Right kidney (tissue), 9 donors: ENCODE results near the gene PODXL.
A peak's percentile ranks its signal among the peaks of the same experiment; 100 is the strongest.

ENCODE experiments used
- DNase-seq: peaks from one replicate; pipeline ENCODE4 v3.0.0-alpha.2; 2016
- long read RNA-seq, 8 donors: transcript quantifications; one replicate each; lab custom pipeline, GENCODE V29; 2026

Gene PODXL
- long read RNA-seq, donor 1, transcript PODXL-202 (9 exons, 2,105 nt) = minor isoform, 6 of 169 reads
- long read RNA-seq, donor 1, transcript PODXL-201 (8 exons, 2,011 nt) = major isoform, 15 of 169 reads
- long read RNA-seq, donor 1, transcript PODXL-205 (2 exons, 588 nt) = major isoform, 15 of 169 reads
- long read RNA-seq, donor 1, partial matches to known transcripts = 130 of 169 reads
- long read RNA-seq, donor 1, other reads (novel, unspliced or antisense) = 0 of 169 reads
- long read RNA-seq, donor 2, transcript PODXL-205 (2 exons, 588 nt) = major isoform, 15 of 188 reads
- long read RNA-seq, donor 2, transcript PODXL-201 (8 exons, 2,011 nt) = minor isoform, 6 of 188 reads
- long read RNA-seq, donor 2, partial matches to known transcripts = 164 of 188 reads
- long read RNA-seq, donor 2, other reads (novel, unspliced or antisense) = 0 of 188 reads
- long read RNA-seq, donor 3, transcript PODXL-201 (8 exons, 2,011 nt) = minor isoform, 9 of 187 reads
- long read RNA-seq, donor 3, transcript PODXL-205 (2 exons, 588 nt) = major isoform, 13 of 187 reads
- long read RNA-seq, donor 3, transcript PODXL-202 (9 exons, 2,105 nt) = minor isoform, 8 of 187 reads
- long read RNA-seq, donor 3, transcript PODXL-206 (2 exons, 797 nt) = minor isoform, 5 of 187 reads
- long read RNA-seq, donor 3, partial matches to known transcripts = 151 of 187 reads
- long read RNA-seq, donor 3, other reads (novel, unspliced or antisense) = 0 of 187 reads
- long read RNA-seq, donor 4, transcript PODXL-206 (2 exons, 797 nt) = minor isoform, 9 of 362 reads
- long read RNA-seq, donor 4, transcript PODXL-201 (8 exons, 2,011 nt) = minor isoform, 11 of 362 reads
- long read RNA-seq, donor 4, transcript PODXL-202 (9 exons, 2,105 nt) = minor isoform, 12 of 362 reads
- long read RNA-seq, donor 4, transcript PODXL-205 (2 exons, 588 nt) = major isoform, 33 of 362 reads
- long read RNA-seq, donor 4, partial matches to known transcripts = 291 of 362 reads
- long read RNA-seq, donor 4, other reads (novel, unspliced or antisense) = 6 of 362 reads
- long read RNA-seq, donor 5, full-length matches to known transcripts = 50 of 230 reads
- long read RNA-seq, donor 5, partial matches to known transcripts = 180 of 230 reads
- long read RNA-seq, donor 5, other reads (novel, unspliced or antisense) = 0 of 230 reads
- long read RNA-seq, donor 6, transcript PODXL-202 (9 exons, 2,105 nt) = minor isoform, 8 of 636 reads
- long read RNA-seq, donor 6, transcript PODXL-201 (8 exons, 2,011 nt) = minor isoform, 21 of 636 reads
- long read RNA-seq, donor 6, transcript PODXL-205 (2 exons, 588 nt) = major isoform, 61 of 636 reads
- long read RNA-seq, donor 6, partial matches to known transcripts = 530 of 636 reads
- long read RNA-seq, donor 6, other reads (novel, unspliced or antisense) = 12 of 636 reads
- long read RNA-seq, donor 7, transcript PODXL-205 (2 exons, 588 nt) = major isoform, 57 of 706 reads
- long read RNA-seq, donor 7, transcript PODXL-206 (2 exons, 797 nt) = minor isoform, 14 of 706 reads
- long read RNA-seq, donor 7, transcript PODXL-202 (9 exons, 2,105 nt) = minor isoform, 11 of 706 reads
- long read RNA-seq, donor 7, transcript PODXL-201 (8 exons, 2,011 nt) = minor isoform, 19 of 706 reads
- long read RNA-seq, donor 7, partial matches to known transcripts = 585 of 706 reads
- long read RNA-seq, donor 7, other reads (novel, unspliced or antisense) = 19 of 706 reads
- long read RNA-seq, donor 8, full-length matches to known transcripts = 52 of 308 reads
- long read RNA-seq, donor 8, partial matches to known transcripts = 250 of 308 reads
- long read RNA-seq, donor 8, other reads (novel, unspliced or antisense) = 6 of 308 reads

GRCh38 chr7:131556053-131556908 is at the start of gene PODXL:
Gene PODXL, minus strand, starts transcription at chr7:131556628. Its CDS starts 269 bp downstream, at chr7:131556359.
- peak; percentile 85 for DNase-seq

DNA sequence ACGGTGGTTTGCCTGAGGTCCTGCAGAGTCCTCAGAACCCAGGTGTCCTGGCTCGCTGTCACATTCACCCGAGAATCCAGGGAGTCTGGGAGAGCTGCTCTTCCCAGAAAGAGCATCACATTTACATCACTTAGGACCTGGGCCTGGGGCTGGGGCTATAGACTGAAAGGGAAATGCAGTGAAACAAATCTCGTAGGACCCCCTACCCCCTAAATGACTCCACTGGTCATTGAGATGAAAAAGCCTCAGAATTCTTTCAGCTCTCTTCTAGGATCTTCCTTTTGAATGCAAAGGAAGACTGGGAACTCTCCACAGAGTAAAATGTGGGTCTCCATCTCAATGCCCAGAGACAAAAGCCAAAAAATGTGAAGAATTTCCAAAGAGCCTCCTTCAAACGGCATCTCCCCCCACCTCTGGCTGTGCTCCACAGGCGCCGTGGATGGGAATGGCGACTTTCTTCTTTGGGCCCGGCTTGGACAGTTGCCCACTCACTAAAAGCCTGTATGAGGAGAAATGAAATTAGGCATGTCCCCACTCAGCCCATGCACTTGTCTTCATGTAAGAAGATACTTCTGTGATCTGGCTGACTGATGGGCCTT is 49.0 kb upstream of the PODXL start:
- DNase-seq = no peak

- DNase-seq = no peak
Measured at GRCh38 chr7:131604841-131605279, 48.4 kb upstream of the PODXL start.

DNA sequence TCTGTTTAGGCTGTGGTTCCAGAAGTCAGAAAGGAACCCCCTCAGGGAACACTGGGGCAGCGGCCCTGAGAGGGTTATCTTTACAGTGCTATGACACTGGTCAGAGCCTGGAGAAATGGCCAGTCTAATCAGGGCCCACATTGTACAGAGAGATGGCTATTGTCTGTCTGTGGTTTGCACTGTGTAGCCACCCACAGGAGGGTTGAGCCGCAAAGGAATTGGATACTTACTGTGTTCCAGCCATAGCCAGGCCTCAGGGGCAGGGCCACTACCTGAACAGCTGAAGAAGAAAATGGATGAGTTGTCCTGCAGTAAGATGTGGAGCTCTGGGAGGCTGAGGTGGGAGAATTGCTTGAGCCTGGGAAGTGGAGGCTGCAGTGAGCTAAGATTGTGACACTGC is 47.5 kb upstream of the PODXL start:
- DNase-seq = no peak

DNA sequence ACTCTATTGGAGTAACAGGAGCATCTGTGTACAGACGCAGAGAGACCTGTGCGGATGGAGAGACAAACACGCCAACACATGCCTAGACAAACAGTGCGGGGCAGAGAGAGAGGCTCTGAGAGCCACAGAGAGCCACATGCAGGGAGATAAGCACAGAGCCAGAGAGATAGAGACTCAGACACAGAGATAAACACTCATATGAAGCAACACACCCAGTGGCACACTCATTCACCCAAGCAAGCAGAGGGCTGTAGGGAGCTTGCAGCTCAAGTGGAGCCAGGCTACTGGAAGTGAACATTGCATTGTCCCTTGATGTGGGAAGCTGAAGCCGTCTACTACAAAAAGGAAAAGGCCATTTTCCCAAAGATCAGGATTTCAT is 46.6 kb upstream of the PODXL start:
- DNase-seq = no peak

GRCh38 chr7:131602304-131602993 is 46.0 kb upstream of the PODXL start:
- no peak for DNase-seq

GRCh38 chr7:131600085-131600881 is 43.9 kb upstream of the PODXL start:
- no peak for DNase-seq

DNA sequence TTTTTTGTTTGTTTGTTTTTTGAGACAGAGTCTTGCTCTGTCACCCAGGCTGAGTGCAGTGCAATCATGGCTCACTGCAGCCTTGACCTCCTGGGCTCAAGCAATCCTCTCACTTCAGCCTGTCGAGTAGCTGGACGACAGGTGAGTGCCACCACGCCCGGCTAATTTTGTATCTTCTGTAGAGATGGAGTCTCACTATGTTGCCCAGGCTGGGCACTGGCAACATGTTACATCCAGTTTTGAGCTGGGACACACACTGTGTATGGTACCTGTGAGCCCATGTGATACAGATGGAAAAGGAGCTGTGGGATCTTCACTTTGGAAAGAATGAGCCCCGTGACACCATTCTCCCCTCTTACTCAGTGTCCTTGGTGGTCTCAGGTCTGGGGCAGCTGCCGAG is 40.4 kb upstream of the PODXL start:
- no peak for DNase-seq

DNA sequence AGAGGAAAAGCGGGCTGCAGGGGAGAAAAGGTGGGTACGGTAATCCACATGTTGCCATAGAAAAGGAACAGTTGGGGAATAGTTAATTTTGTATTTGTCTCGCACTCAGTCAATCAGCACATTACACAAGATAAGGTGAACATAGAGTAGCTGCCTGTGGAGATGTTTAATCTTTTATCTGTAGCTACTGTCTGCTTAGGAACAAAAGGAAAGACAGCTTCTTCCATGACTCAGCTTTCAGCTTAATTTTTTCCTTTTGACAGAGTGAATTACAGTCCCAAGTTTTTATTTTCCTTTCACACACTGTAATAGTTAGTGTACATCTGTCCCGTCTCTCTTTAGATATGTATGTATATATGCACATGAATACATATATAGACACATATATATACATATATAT is 39.3 kb upstream of the PODXL start:
- no peak for DNase-seq

- DNase-seq = no peak
Measured at GRCh38 chr7:131591687-131592319, 35.4 kb upstream of the PODXL start.

GRCh38 chr7:131587315-131587923 is 31.0 kb upstream of the PODXL start:
- DNase-seq = no peak

- DNase-seq = no peak
Measured at GRCh38 chr7:131586759-131587158, 30.3 kb upstream of the PODXL start.

GRCh38 chr7:131586259-131586658 is 29.8 kb upstream of the PODXL start:
- no peak for DNase-seq

GRCh38 chr7:131583430-131583829 is 27.0 kb upstream of the PODXL start:
- DNase-seq = no peak

DNA sequence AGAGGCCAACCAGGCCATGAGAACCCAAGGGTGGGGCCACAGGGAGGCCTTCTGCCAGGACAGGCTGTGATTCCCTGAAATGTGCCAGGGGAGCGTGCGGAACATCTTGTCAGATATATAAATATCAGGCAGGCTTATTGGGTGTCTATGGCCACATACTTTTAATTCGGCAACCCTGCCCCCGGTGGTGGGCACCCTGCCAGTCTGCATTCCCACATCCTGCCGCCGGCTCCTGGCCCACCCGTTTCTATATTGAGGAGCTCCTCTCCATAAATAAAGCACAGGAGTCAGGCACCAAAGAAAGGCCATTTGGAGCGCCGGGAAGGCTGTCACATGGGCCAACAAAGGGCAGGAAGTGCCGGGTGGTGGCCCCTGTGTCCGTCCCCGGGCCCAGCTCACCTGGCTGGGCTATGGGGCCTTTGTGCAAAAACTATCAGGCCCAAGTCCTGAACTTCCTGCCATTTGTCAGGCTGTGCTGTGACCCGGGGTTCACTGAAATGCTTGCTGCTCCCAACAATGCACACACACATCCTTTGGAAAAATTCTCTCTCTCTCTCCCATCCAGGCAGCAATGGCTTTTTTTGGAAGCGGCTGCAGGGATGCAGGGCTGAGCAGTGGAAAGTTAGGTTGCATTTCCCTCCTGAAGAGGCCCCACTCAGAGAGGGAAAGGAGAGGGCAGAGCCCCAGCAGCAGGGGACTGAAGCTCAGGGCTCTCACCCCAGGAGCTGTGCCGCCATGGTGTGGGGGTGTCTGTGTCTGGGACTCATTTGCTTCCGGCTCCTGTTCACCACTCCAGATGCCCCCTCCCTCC is 25.0 kb upstream of the PODXL start:
- DNase-seq = peak; percentile 26

DNA sequence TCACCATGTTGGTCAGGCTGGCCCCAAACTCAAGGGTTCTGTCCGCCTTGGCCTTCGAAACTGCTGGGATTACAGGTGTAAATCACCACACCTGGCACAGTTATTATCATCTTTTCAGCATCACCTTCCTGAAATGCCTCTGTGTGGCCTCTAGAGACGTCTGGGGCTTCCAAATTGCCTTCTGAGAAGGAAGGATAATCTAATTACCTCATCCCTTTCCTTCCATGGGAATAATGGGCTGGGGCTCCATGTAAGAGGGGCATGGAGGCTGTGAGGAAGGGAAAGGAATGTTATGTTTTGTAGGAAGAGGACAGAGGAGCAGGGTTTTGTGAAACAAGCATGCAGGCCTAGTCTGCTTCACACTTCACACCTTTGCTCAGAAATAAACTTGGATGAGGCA is 22.2 kb upstream of the PODXL start:
- DNase-seq = no peak
